Rectal smooth muscle tissue (tissue), 1 donor: ENCODE measurements around the gene ANGPT4.

ENCODE experiments used
- H3K27ac ChIP-seq: one replicate; pipeline ENCODE4 v1.7.0; 2013; ENCODE audit warnings: low read depth, low read length, inconsistent platforms
- H3K27me3 ChIP-seq: one replicate; pipeline ENCODE4 v1.7.0; 2013; ENCODE audit warnings: low read length; ENCODE audit not compliant: control insufficient read depth, insufficient read depth
- H3K36me3 ChIP-seq: one replicate; pipeline ENCODE4 v1.7.0; 2013; ENCODE audit warnings: low read length; ENCODE audit not compliant: control insufficient read depth, insufficient read depth
- H3K4me1 ChIP-seq: one replicate; pipeline ENCODE4 v1.7.0; 2013; ENCODE audit warnings: low read length; ENCODE audit not compliant: control insufficient read depth, insufficient read depth
- H3K4me3 ChIP-seq: one replicate; pipeline ENCODE4 v1.7.0; 2013; ENCODE audit warnings: low read length
- H3K9ac ChIP-seq: one replicate; pipeline ENCODE4 v1.7.0; 2013; ENCODE audit warnings: low read length

Gene ANGPT4

GRCh38 chr20:953742-954141 is 37.6 kb upstream of the ANGPT4 start:
- H3K4me1 ChIP-seq = no peaks in the 10 kb centered on the region
- H3K27ac ChIP-seq = no peak overlapping the region
- H3K36me3 ChIP-seq = no peaks in the 10 kb centered on the region
- no peak overlapping the region for H3K4me3 ChIP-seq
- no peak overlapping the region for H3K9ac ChIP-seq
- H3K27me3 ChIP-seq = peaks cover 10% of the 10 kb centered on the region

- Histone ChIP-seq H3K36me3 (no peaks in the 10 kb centered on the region), H3K9ac (no peak overlapping the region), H3K4me1 (no peaks in the 10 kb centered on the region), H3K4me3 (no peak overlapping the region), H3K27me3 (peaks cover 10% of the 10 kb centered on the region), H3K27ac (no peak overlapping the region)
Measured at GRCh38 chr20:952196-952795, 36.2 kb upstream of the ANGPT4 start.

GRCh38 chr20:951384-952169 is 35.4 kb upstream of the ANGPT4 start:
- no peak overlapping the region for H3K27ac ChIP-seq
- H3K36me3 ChIP-seq = no peaks in the 10 kb centered on the region
- peaks cover 14% of the 10 kb centered on the region for H3K27me3 ChIP-seq
- H3K4me1 ChIP-seq = no peaks in the 10 kb centered on the region
- H3K9ac ChIP-seq = no peak overlapping the region
- no peak overlapping the region for H3K4me3 ChIP-seq

GRCh38 chr20:949717-950116 is 33.6 kb upstream of the ANGPT4 start:
- no peaks in the 10 kb centered on the region for H3K4me1 ChIP-seq
- peaks cover 4% of the 10 kb centered on the region for H3K27me3 ChIP-seq
- no peaks in the 10 kb centered on the region for H3K36me3 ChIP-seq
- H3K27ac ChIP-seq = no peak overlapping the region
- H3K9ac ChIP-seq = no peak overlapping the region
- no peak overlapping the region for H3K4me3 ChIP-seq

- Histone ChIP-seq H3K36me3 (no peaks in the 10 kb centered on the region), H3K4me3 (no peak overlapping the region), H3K4me1 (no peaks in the 10 kb centered on the region), H3K27ac (no peak overlapping the region), H3K9ac (no peak overlapping the region), H3K27me3 (peaks cover 4% of the 10 kb centered on the region)
Measured at GRCh38 chr20:946826-947225, 30.7 kb upstream of the ANGPT4 start.

- no peaks in the 10 kb centered on the region for H3K4me1 ChIP-seq
- H3K27me3 ChIP-seq = peaks cover 4% of the 10 kb centered on the region
- H3K9ac ChIP-seq = no peak overlapping the region
- H3K36me3 ChIP-seq = no peaks in the 10 kb centered on the region
- no peak overlapping the region for H3K27ac ChIP-seq
- H3K4me3 ChIP-seq = no peak overlapping the region
Measured at GRCh38 chr20:945841-946240, 29.7 kb upstream of the ANGPT4 start.

- Histone ChIP-seq H3K36me3 (no peaks in the 10 kb centered on the region), H3K4me3 (no peak overlapping the region), H3K9ac (no peak overlapping the region), H3K27ac (no peak overlapping the region), H3K27me3 (peaks cover 4% of the 10 kb centered on the region), H3K4me1 (no peaks in the 10 kb centered on the region)
Measured at GRCh38 chr20:944774-945410, 28.8 kb upstream of the ANGPT4 start.

- no peak overlapping the region for H3K9ac ChIP-seq
- H3K4me1 ChIP-seq = no peaks in the 10 kb centered on the region
- no peaks in the 10 kb centered on the region for H3K36me3 ChIP-seq
- H3K27me3 ChIP-seq = peaks cover 4% of the 10 kb centered on the region
- no peak overlapping the region for H3K27ac ChIP-seq
- no peak overlapping the region for H3K4me3 ChIP-seq
Measured at GRCh38 chr20:944148-944547, 28.0 kb upstream of the ANGPT4 start.

GRCh38 chr20:942611-943010 is 26.5 kb upstream of the ANGPT4 start:
- Histone ChIP-seq H3K27ac (no peak overlapping the region), H3K36me3 (no peaks in the 10 kb centered on the region)

GRCh38 chr20:940926-941325 is 24.8 kb upstream of the ANGPT4 start:
- H3K9ac ChIP-seq = no peak overlapping the region
- no peaks in the 10 kb centered on the region for H3K27me3 ChIP-seq
- no peaks in the 10 kb centered on the region for H3K4me1 ChIP-seq
- H3K36me3 ChIP-seq = no peaks in the 10 kb centered on the region
- H3K27ac ChIP-seq = no peak overlapping the region
- no peak overlapping the region for H3K4me3 ChIP-seq

More at GRCh38 chr20:942611-943010, 26.5 kb upstream of the ANGPT4 start:
- Histone ChIP-seq H3K9ac (no peak overlapping the region), H3K27me3 (peaks cover 4% of the 10 kb centered on the region), H3K4me3 (no peak overlapping the region), H3K4me1 (no peaks in the 10 kb centered on the region)

GRCh38 chr20:939606-940005 is 23.5 kb upstream of the ANGPT4 start:
- Histone ChIP-seq H3K4me1 (no peaks in the 10 kb centered on the region), H3K4me3 (no peak overlapping the region), H3K27me3 (no peaks in the 10 kb centered on the region), H3K36me3 (no peaks in the 10 kb centered on the region), H3K27ac (no peak overlapping the region), H3K9ac (no peak overlapping the region)

GRCh38 chr20:934186-934840 is 18.2 kb upstream of the ANGPT4 start:
- Histone ChIP-seq H3K27me3 (no peaks in the 10 kb centered on the region), H3K27ac (no peak overlapping the region), H3K36me3 (no peaks in the 10 kb centered on the region), H3K9ac (no peak overlapping the region), H3K4me3 (no peak overlapping the region), H3K4me1 (no peaks in the 10 kb centered on the region)
